GM12878 (cell line): ENCODE measurements around the gene PRDM12. TPM values are rescaled to one million over a fixed set of nuclear protein-coding genes. Genes with fewer than 3 reads are reported as not detected.

Source experiments
- ATF2 ChIP-seq: IDR thresholded peaks from 2 replicates; pipeline ENCODE4 v1.6.1; 2012; ENCODE audit warnings: low read length, inconsistent platforms
- CHD1 ChIP-seq: IDR thresholded peaks from 2 replicates; pipeline ENCODE4 v1.6.1; 2012; ENCODE audit warnings: low read depth, low read length, improper control_type of control experiment
- CHD2 ChIP-seq: IDR thresholded peaks from 2 replicates; pipeline ENCODE4 v1.6.1; 2011; ENCODE audit warnings: low read depth, low read length, improper control_type of control experiment, borderline replicate concordance
- IKZF2 ChIP-seq, 2 experiments: fragments of 450-650 bp; IDR thresholded peaks; 2 replicates each; pipeline ENCODE4 v1.6.1; 2017; ENCODE audit warnings: mild to moderate bottlenecking in 2 of 2, moderate library complexity in 2 of 2
- MTA2 ChIP-seq: fragments of 450-650 bp; IDR thresholded peaks from 2 replicates; pipeline ENCODE4 v1.6.1; 2016; ENCODE audit warnings: low read depth, mild to moderate bottlenecking, moderate library complexity
- RCOR1 ChIP-seq: conservative IDR thresholded peaks from 2 replicates; pipeline ENCODE4 v1.6.1; 2012; ENCODE audit warnings: low read depth, low read length, improper control_type of control experiment
- RFX5 ChIP-seq: IDR thresholded peaks from 2 replicates; pipeline ENCODE4 v1.6.1; 2011; ENCODE audit warnings: low read depth, low read length, improper control_type of control experiment
- WRNIP1 ChIP-seq: IDR thresholded peaks from 2 replicates; pipeline ENCODE4 v1.6.1; 2011; ENCODE audit warnings: low read depth, low read length, improper control_type of control experiment, borderline replicate concordance
- YY1 ChIP-seq: IDR thresholded peaks from 2 replicates; pipeline ENCODE4 v1.6.1; 2011; ENCODE audit warnings: low read depth, mild to moderate bottlenecking, low read length
- ZBED1 ChIP-seq: IDR thresholded peaks from 2 replicates; pipeline ENCODE4 v1.6.1; 2016; ENCODE audit warnings: borderline replicate concordance
- polyA plus RNA-seq, 11 experiments: library from polyadenylated mRNA; depleted of rRNA in 4 of 11; unstranded in 6 of 11; stranded (reverse) in 5 of 11; fragments of >200 nt; fragmentation: Nextera tagmentation in 4 of 11; fragmentation: Illumina TruSeq in 1 of 11; extraction: Ambion mirVana in 4 of 11; extraction: Trizol in 1 of 11; gene quantifications; 1 replicate in 1 of 11; 2 replicates in 10 of 11; pipeline versions ENCODE4 v1.2.1 to v1.2.3, GENCODE V29; 2011 to 2016; ENCODE audit warnings: inconsistent platforms in 2 of 11, missing spikeins in 2 of 11, low read depth in 1 of 11
- total RNA-seq, 4 experiments: library from RNA; depleted of rRNA in 3 of 4; stranded (reverse); fragments of >200 nt in 3 of 4; fragmentation: Illumina TruSeq in 1 of 4; extraction: Trizol in 1 of 4; gene quantifications; 2 replicates each; pipeline versions ENCODE4 v1.2.1 to v1.2.3, GENCODE V29; 2013 to 2021
- TF ChIP-seq, protein P1 (sequence below): IDR thresholded peaks from 2 replicates; pipeline ENCODE4 v1.6.1; 2011; ENCODE audit warnings: borderline replicate concordance, low read depth, mild to moderate bottlenecking, moderate library complexity, mixed read lengths, low read length; ENCODE audit not compliant: insufficient read depth; ENCODE audit errors: extremely low read length
- TF ChIP-seq, protein P2 (sequence below): fragments of 150-350 bp; IDR thresholded peaks from 2 replicates; pipeline ENCODE4 v1.6.1; 2014; ENCODE audit warnings: mild to moderate bottlenecking, low read depth, low read length

PRDM12 gene
- total and polyA plus RNA-seq, 10 of the 15 experiments (the other 5 are each of a cell fraction or from before 2014, with no cell fraction given) = not detected

DNA sequence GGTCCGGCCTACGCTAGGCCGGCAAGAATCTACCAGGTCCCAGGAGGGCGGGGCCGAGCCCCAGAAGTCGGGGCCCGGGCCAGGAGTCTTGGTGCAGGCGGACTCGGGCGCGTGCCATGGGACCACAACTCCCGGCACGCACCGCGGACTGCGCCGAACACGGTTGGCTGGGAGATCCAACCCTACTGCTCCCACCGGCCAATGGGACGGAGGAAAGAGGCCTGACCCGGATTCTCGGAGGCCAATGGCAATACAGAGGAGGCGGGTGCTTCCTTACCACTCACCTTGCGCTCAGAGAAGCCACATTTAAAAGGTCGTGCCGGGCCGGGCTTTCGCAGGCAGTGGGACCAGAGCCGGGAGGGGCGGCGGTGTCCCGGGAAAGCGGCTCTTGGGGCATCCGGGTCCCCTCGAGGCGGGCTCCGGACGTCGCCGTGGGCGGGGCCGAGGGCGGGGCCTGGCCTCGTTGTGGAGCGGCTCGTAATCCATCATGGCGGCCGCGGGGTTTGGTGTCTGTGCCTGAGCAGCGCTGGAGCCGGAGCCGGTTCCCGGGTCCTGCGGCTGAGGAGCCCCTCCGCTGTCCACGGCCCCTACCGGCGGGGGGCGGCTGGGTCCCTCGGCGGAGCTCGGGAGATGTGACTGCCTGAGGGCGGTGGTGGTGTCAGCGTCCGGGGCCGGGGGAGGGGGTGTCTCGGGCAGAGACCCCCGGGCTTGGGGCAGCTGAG lies 48.3 kb downstream of the PRDM12 start (continued):
- TF ChIP-seq, protein P1, sequence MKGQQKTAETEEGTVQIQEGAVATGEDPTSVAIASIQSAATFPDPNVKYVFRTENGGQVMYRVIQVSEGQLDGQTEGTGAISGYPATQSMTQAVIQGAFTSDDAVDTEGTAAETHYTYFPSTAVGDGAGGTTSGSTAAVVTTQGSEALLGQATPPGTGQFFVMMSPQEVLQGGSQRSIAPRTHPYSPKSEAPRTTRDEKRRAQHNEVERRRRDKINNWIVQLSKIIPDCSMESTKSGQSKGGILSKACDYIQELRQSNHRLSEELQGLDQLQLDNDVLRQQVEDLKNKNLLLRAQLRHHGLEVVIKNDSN = no peak
- no peak for TF ChIP-seq MTA2
- TF ChIP-seq ATF2 = no peak
- no peak for TF ChIP-seq RCOR1
- peak; percentile 93 for TF ChIP-seq CHD2
- TF ChIP-seq ZBED1 = no peak
- TF ChIP-seq, protein P2, sequence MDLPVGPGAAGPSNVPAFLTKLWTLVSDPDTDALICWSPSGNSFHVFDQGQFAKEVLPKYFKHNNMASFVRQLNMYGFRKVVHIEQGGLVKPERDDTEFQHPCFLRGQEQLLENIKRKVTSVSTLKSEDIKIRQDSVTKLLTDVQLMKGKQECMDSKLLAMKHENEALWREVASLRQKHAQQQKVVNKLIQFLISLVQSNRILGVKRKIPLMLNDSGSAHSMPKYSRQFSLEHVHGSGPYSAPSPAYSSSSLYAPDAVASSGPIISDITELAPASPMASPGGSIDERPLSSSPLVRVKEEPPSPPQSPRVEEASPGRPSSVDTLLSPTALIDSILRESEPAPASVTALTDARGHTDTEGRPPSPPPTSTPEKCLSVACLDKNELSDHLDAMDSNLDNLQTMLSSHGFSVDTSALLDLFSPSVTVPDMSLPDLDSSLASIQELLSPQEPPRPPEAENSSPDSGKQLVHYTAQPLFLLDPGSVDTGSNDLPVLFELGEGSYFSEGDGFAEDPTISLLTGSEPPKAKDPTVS = no peak
- TF ChIP-seq WRNIP1 = no peak
- no peak for TF ChIP-seq CHD1
- TF ChIP-seq RFX5 = no peak
- TF ChIP-seq IKZF2 (IDR thresholded peaks at IDR 0.05) = no peak
- TF ChIP-seq YY1 = peak; percentile 96
- TF ChIP-seq, all 136 proteins: peak for 33
